Spinal cord (tissue), 10 donors: ENCODE data around the gene XRCC4. TPM values are rescaled to one million over a fixed set of nuclear protein-coding genes. Genes with fewer than 3 reads are reported as not detected.
A peak's percentile ranks its signal among the peaks of the same experiment; 100 is the strongest.
"Not testable (repeated sequence)": the region's sequence is repeated elsewhere in the genome, so short reads cannot be mapped to it uniquely, and the experiment has no call there.

ENCODE experiments used
- DNase-seq, 6 donors: peaks; one replicate each; pipeline versions ENCODE4 v3.0.0 to v3.0.0-alpha.2; 2013 to 2015; ENCODE audit warnings: low spot score in 6 of 6, low read depth in 4 of 6
- H3K27ac ChIP-seq: one replicate; pipeline ENCODE4 v1.5.1; 2013; ENCODE audit warnings: low read depth, low read length, control low read depth
- H3K27me3 ChIP-seq: one replicate; pipeline ENCODE4 v1.6.1; 2013; ENCODE audit warnings: low read length; ENCODE audit not compliant: control insufficient read depth, insufficient read depth
- H3K36me3 ChIP-seq: one replicate; pipeline ENCODE4 v1.6.1; 2013; ENCODE audit warnings: low read length; ENCODE audit not compliant: control insufficient read depth, insufficient read depth
- H3K4me1 ChIP-seq: one replicate; pipeline ENCODE4 v1.6.1; 2013; ENCODE audit warnings: low read length; ENCODE audit not compliant: control insufficient read depth, insufficient read depth
- H3K4me3 ChIP-seq: one replicate; pipeline ENCODE4 v1.5.1; 2013; ENCODE audit warnings: low read depth, low read length, control low read depth
- H3K9me3 ChIP-seq: one replicate; pipeline ENCODE4 v1.6.1; 2013; ENCODE audit warnings: low read length; ENCODE audit not compliant: control insufficient read depth, insufficient read depth
- WGBS: methylation state at CpG from one replicate; pipeline ENCODE4 v1.1.5; 2013; ENCODE audit warnings: missing lambda C conversion rate; ENCODE audit not compliant: insufficient coverage; 5-methylcytosine and 5-hydroxymethylcytosine counted together
- polyA plus RNA-seq, 2 donors: library from polyadenylated mRNA; unstranded; fragments of 120-200 nt; gene quantifications; one replicate each; pipeline ENCODE4 v1.2.1, GENCODE V29; 2013; ENCODE audit not compliant: insufficient read length in 2 of 2
- total RNA-seq, 2 donors: library from RNA; depleted of rRNA in 1 of 2; stranded (reverse); fragments of 120-200 nt in 1 of 2; fragments of >200 nt in 1 of 2; gene quantifications; one replicate each; pipeline versions ENCODE4 v1.2.3 to v1.2.4, GENCODE V29; 2013 to 2014
- donor health status: healthy.

XRCC4 gene
- total and polyA plus RNA-seq, 4 donors: 7.6 to 13.2 (median 9.7) TPM

DNA sequence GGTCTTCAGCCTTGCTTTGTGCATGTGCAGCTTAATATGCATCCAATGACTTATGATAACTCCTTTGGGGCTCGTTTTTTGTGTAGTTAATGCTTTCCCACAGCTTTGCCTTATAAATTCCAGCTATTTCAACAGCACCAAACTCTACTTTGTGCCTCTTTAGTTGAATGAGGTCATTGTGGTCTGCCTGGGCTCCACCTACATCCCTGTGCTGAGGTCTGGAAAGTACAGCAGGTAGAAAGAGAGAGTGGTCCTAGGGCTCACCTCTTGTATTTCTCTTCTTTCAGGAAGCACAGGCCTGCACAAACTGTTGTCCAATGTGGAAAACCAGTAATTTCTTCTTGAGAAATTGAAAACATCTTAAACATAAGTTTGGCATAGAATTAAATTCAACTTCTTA is 167.2 kb downstream of the XRCC4 start:
- DNase-seq: no peak
- WGBS: no CpG with 5 or more reads among the region's 1 CpG
- H3K4me3 ChIP-seq: no peak overlapping the region
- H3K36me3 ChIP-seq: no peaks in the 10 kb centered on the region
- no peak overlapping the region for H3K27ac ChIP-seq
- no peaks in the 10 kb centered on the region for H3K27me3 ChIP-seq
- no peaks in the 10 kb centered on the region for H3K9me3 ChIP-seq
- H3K4me1 ChIP-seq: no peaks in the 10 kb centered on the region

DNA sequence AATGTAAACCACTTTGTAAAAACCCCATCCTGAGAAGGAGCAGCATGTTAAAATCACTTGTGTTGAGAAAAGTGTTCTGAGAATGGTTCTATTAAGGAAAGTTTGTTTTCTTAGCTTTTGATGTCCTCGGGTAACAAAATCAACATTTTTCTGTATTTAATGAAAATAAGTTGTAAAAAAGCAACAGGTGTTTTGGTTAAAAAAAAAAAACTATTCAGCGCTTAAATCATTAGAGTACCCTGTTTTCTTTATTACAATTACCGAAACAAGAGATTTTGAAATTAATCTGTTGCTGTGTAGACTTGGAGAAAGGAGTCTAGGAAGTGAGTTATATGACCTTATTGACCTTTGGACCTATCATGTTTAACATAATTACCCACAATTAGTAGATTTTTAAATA is 167.7 kb downstream of the XRCC4 start:
- no CpG with 5 or more reads among the region's 3 CpGs for WGBS

DNA sequence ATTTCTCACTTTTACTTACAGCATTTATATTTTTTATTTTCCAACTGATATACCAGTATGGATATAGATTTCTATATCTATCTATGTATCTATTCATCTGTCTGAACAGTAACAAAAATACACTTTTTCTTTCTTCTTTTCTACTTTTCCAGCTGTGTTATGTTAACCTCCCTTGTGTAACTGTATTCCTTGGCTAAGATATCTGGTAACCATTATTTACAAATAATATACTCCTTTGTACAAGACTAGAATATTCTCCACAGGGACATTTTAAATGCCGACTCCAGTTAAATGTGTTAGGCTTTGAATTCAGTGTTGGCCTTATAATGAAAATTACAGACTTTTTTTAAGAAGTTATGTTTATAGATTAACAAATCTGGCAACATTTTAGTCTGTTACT is 168.7 kb downstream of the XRCC4 start:
- peak in 1 of 6 donors; percentile 30 for DNase-seq
- Histone ChIP-seq H3K27ac (no peak overlapping the region), H3K9me3 (no peaks in the 10 kb centered on the region), H3K4me3 (no peak overlapping the region), H3K27me3 (no peaks in the 10 kb centered on the region), H3K36me3 (no peaks in the 10 kb centered on the region), H3K4me1 (no peaks in the 10 kb centered on the region)
- WGBS: no CpG with 5 or more reads among the region's 1 CpG

More for the DNA sequence above, 167.7 kb downstream of the XRCC4 start:
- Histone ChIP-seq H3K9me3 (no peaks in the 10 kb centered on the region), H3K36me3 (no peaks in the 10 kb centered on the region), H3K4me3 (no peak overlapping the region), H3K27me3 (no peaks in the 10 kb centered on the region), H3K4me1 (no peaks in the 10 kb centered on the region), H3K27ac (no peak overlapping the region)
- DNase-seq: no peak

DNA sequence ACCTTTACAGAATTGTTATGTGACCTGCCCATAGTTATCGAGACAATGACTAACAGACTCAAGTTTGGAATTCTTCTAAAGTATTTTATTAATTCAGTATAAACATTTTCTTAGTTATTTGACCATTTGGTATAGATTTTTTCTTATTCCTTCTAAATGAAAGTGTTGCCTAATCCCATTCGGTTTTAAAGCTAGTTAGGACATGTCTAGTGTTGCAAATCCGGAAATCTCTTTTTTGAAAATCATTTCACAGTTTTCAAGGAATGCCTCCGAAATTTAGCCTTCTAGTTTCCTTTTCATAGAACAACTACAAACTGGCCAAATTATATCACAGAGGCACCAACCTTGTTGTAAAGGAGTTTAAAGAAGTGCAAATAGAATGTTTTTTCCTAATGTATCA is 171.8 kb downstream of the XRCC4 start:
- Histone ChIP-seq H3K27ac (no peak overlapping the region), H3K27me3 (no peaks in the 10 kb centered on the region), H3K9me3 (no peaks in the 10 kb centered on the region), H3K4me1 (no peaks in the 10 kb centered on the region), H3K4me3 (no peak overlapping the region), H3K36me3 (no peaks in the 10 kb centered on the region)
- DNase-seq: no peak
- WGBS: 100% methylated on average over 2 of the region's 4 CpGs

DNA sequence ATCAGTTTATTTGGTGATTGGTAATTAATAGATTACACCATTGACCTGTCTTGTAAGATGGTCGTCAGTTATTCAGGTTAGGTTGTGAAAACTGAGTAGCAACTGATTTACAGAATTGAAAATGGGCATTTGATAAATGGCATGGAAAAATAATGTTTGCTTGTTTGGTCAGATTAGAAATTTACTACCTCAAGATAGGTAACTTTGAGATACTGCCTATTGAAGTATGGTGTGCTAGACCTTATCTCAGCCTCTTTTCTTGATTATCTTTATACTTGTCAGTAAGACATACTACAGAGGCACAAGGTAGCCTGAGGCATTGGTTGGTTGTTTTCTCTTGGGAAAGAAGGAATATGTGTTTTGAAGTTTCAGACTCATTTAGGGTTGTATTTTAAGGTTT is 174.5 kb downstream of the XRCC4 start:
- no peaks in the 10 kb centered on the region for H3K27me3 ChIP-seq
- no peak for DNase-seq
- H3K4me3 ChIP-seq: no peak overlapping the region
- peaks cover 5% of the 10 kb centered on the region for H3K4me1 ChIP-seq
- H3K36me3 ChIP-seq: no peaks in the 10 kb centered on the region
- H3K9me3 ChIP-seq: no peaks in the 10 kb centered on the region
- 100% methylated on average over 1 of the region's 1 CpG for WGBS
- no peak overlapping the region for H3K27ac ChIP-seq

DNA sequence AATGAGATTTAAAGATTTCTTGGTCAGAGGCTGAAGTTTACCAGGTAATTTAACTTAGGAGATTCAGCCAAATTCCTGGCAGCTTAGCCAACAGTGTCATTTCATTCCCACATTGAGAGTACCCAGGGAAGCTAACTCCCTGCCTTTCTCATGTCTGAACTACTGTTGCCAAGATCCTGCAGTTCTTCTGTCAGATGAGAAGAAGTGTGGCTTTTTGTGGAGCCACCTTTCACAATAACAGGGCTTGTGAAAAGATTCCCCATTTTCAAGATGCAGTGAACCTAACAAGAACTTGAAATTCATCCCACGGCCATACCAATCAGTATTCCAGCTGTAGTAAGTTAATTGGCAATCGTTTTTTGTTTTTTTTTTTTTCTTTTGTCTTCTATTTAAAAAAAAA is 176.4 kb downstream of the XRCC4 start:
- peak overlapping the region; percentile 61 for H3K27ac ChIP-seq
- peaks cover 5% of the 10 kb centered on the region for H3K4me1 ChIP-seq
- H3K27me3 ChIP-seq: no peaks in the 10 kb centered on the region
- H3K36me3 ChIP-seq: no peaks in the 10 kb centered on the region
- WGBS: no CpG with 5 or more reads among the region's 2 CpGs
- no peaks in the 10 kb centered on the region for H3K9me3 ChIP-seq
- peak; percentile 24 to 87 (median 63) for DNase-seq
- no peak overlapping the region for H3K4me3 ChIP-seq

DNA sequence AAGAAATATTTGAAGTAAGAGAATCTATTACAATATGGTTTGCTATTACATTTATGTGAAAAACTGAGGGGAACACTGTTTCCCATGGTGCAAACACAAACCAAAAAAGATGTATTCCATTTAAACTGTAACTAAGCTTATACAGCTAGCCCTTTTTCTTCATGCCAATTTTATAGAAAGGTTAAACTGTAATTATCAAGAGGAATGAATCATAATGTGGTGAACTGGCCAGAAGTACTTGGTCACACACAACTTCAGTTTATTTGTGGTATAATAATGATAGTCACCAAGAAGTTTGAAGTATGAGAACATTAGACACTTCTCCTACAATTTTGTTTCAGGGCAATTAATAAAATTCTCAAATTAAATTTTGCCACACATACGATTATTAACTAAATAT is 177.9 kb downstream of the XRCC4 start:
- Histone ChIP-seq H3K27ac (no peak overlapping the region), H3K4me3 (no peak overlapping the region), H3K9me3 (no peaks in the 10 kb centered on the region), H3K4me1 (peaks cover 5% of the 10 kb centered on the region), H3K36me3 (no peaks in the 10 kb centered on the region), H3K27me3 (no peaks in the 10 kb centered on the region)
- WGBS: no CpG with 5 or more reads among the region's 1 CpG
- no peak for DNase-seq

DNA sequence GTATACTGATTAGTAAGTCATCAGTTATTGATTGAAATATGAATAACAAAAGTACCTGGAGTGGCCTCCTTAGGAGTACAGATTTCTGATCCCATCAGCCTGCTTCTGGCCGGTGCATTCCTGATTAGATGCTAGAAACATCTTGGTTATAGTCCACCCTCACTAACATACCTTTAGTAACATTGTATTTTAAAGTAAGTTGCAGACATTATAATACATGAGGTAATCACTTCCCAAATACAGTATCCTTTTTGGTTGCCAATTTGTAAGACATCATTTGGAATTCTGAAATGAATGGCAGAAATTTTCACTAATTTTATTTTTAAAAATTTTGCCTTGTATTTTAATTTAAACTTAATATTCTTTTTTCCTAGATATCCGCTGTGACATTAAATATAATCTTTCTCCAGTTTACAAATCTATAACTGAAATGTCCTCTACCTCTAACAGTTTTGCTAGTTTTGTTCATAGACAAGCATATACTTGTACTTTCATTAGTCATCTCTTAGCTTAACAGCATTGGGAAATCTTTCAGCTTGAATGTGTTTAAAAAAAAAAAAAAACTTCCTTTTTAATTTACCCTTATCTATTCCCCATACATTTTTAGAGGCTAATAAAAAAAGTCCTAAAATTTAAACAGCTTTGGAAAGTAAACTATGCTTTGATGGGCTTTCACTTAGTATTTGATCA is 178.9 kb downstream of the XRCC4 start:
- Histone ChIP-seq H3K4me1 (peaks cover 5% of the 10 kb centered on the region), H3K27ac (no peak overlapping the region), H3K4me3 (no peak overlapping the region), H3K36me3 (no peaks in the 10 kb centered on the region), H3K27me3 (no peaks in the 10 kb centered on the region), H3K9me3 (no peaks in the 10 kb centered on the region)
- no peak for DNase-seq
- no CpG with 5 or more reads among the region's 2 CpGs for WGBS

DNA sequence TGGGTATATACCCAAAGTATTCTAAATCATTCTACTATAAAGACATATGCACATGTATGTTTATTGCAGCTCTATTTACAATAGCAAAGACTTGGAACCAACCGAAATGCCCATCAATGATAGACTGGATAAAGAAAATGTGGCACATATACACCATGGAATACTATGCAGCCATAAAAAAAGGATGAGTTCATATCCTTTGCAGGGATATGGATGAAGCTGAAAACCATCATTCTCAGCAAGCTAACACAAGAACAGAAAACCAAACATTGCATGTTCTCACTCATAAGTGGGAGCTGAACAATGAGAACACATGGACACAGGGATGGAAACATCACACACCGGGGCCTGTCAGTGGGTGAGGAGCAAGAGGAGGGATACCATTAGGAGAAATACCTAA is 180.3 kb downstream of the XRCC4 start:
- not testable (repeated sequence) for H3K27ac ChIP-seq, H3K4me3 ChIP-seq, H3K36me3 ChIP-seq, H3K27me3 ChIP-seq, H3K9me3 ChIP-seq, H3K4me1 ChIP-seq, DNase-seq
- WGBS: no CpG with 5 or more reads among the region's 2 CpGs

DNA sequence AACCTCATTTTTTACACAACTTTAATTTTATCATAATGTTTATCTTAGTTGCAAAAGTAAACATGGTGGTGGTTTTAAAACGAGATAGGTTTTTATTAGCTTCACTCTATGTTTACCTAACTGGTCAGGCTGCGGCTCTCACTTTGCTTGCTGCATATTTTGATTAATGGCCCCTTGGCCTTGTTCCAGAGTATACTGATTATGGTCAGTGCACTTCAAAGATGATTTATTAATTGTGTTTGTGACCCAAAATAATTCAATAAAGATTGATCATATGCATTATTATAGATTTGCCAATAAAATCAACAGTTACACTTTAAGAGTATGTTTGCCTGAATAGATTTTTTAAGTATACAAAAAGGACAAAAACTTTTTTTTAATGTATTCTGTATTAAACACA is 188.0 kb downstream of the XRCC4 start:
- no CpG with 5 or more reads among the region's 2 CpGs for WGBS
- no peaks in the 10 kb centered on the region for H3K9me3 ChIP-seq

More for the DNA sequence above, 188.0 kb downstream of the XRCC4 start:
- no peaks in the 10 kb centered on the region for H3K27me3 ChIP-seq
- no peaks in the 10 kb centered on the region for H3K36me3 ChIP-seq
- no peak overlapping the region for H3K27ac ChIP-seq
- no peak overlapping the region for H3K4me3 ChIP-seq
- no peak for DNase-seq
- H3K4me1 ChIP-seq: no peaks in the 10 kb centered on the region
